Subcutaneous abdominal adipose tissue (tissue), 5 donors: ENCODE data around the gene SLC9A9.

Experiments used
- H3K27ac ChIP-seq: one replicate; pipeline ENCODE4 v1.7.0; 2013; ENCODE audit warnings: low read depth, mild to moderate bottlenecking, inconsistent platforms, low read length, moderate library complexity
- H3K27me3 ChIP-seq, 5 donors: one replicate each; pipeline ENCODE4 v1.7.0; 2013; ENCODE audit warnings: low read length in 5 of 5, inconsistent platforms in 1 of 5; ENCODE audit not compliant: control insufficient read depth in 5 of 5, insufficient read depth in 4 of 5
- H3K36me3 ChIP-seq, 5 donors: one replicate each; pipeline ENCODE4 v1.7.0; 2013; ENCODE audit warnings: low read length in 5 of 5; ENCODE audit not compliant: control insufficient read depth in 5 of 5, insufficient read depth in 5 of 5
- H3K4me1 ChIP-seq, 5 donors: one replicate each; pipeline ENCODE4 v1.7.0; 2013; ENCODE audit warnings: low read length in 5 of 5, mild to moderate bottlenecking in 3 of 5, moderate library complexity in 1 of 5; ENCODE audit not compliant: control insufficient read depth in 5 of 5, insufficient read depth in 5 of 5
- H3K4me3 ChIP-seq, 5 donors: one replicate each; pipeline ENCODE4 v1.7.0; 2013; ENCODE audit warnings: low read length in 5 of 5, low read depth in 1 of 5
- H3K9ac ChIP-seq, 5 donors: one replicate each; pipeline ENCODE4 v1.7.0; 2013; ENCODE audit warnings: low read length in 5 of 5, mild to moderate bottlenecking in 4 of 5, moderate library complexity in 3 of 5
- H3K9me3 ChIP-seq, 5 donors: one replicate each; pipeline ENCODE4 v1.7.0; 2013; ENCODE audit warnings: low read length in 5 of 5; ENCODE audit not compliant: control insufficient read depth in 5 of 5
- donor health status: healthy.
- donor health status: healthy.
- donor health status: healthy.
- donor health status: healthy.
- donor health status: healthy.

Gene SLC9A9

GRCh38 chr3:143430568-143430967 lies 417.7 kb downstream of the SLC9A9 start:
- H3K9ac ChIP-seq = no peak overlapping the region
- H3K36me3 ChIP-seq = no peaks in the 10 kb centered on the region
- H3K4me1 ChIP-seq = peaks cover 0 to 23% (median 9%) of the 10 kb centered on the region in 5 donors
- H3K4me3 ChIP-seq = no peak overlapping the region
- H3K27me3 ChIP-seq = no peaks in the 10 kb centered on the region
- H3K27ac ChIP-seq = no peak overlapping the region
- H3K9me3 ChIP-seq = no peaks in the 10 kb centered on the region

GRCh38 chr3:143429628-143430514 lies 418.4 kb downstream of the SLC9A9 start:
- no peak overlapping the region for H3K27ac ChIP-seq
- no peak overlapping the region for H3K9ac ChIP-seq
- H3K4me3 ChIP-seq = no peak overlapping the region
- no peaks in the 10 kb centered on the region for H3K36me3 ChIP-seq
- no peaks in the 10 kb centered on the region for H3K9me3 ChIP-seq
- peaks cover 0 to 23% (median 9%) of the 10 kb centered on the region in 5 donors for H3K4me1 ChIP-seq
- no peaks in the 10 kb centered on the region for H3K27me3 ChIP-seq

GRCh38 chr3:143428294-143428693 lies 420.0 kb downstream of the SLC9A9 start:
- H3K4me3 ChIP-seq = no peak overlapping the region
- no peaks in the 10 kb centered on the region for H3K27me3 ChIP-seq
- no peak overlapping the region for H3K9ac ChIP-seq
- no peak overlapping the region for H3K27ac ChIP-seq
- H3K9me3 ChIP-seq = no peaks in the 10 kb centered on the region
- no peaks in the 10 kb centered on the region for H3K36me3 ChIP-seq
- H3K4me1 ChIP-seq = peaks cover 0 to 20% (median 9%) of the 10 kb centered on the region in 5 donors

GRCh38 chr3:143427631-143428030 lies 420.6 kb downstream of the SLC9A9 start:
- no peak overlapping the region for H3K4me3 ChIP-seq
- no peaks in the 10 kb centered on the region for H3K9me3 ChIP-seq
- no peak overlapping the region for H3K27ac ChIP-seq
- H3K4me1 ChIP-seq = peaks cover 0 to 16% (median 9%) of the 10 kb centered on the region in 5 donors
- H3K9ac ChIP-seq = no peak overlapping the region
- H3K36me3 ChIP-seq = no peaks in the 10 kb centered on the region
- no peaks in the 10 kb centered on the region for H3K27me3 ChIP-seq

- no peaks in the 10 kb centered on the region for H3K9me3 ChIP-seq
- H3K4me1 ChIP-seq = peaks cover 0 to 5% (median 0%) of the 10 kb centered on the region in 5 donors
Measured at GRCh38 chr3:143424874-143425273, 423.4 kb downstream of the SLC9A9 start.

GRCh38 chr3:143421556-143421955 lies 426.7 kb downstream of the SLC9A9 start:
- H3K4me3 ChIP-seq = no peak overlapping the region
- no peaks in the 10 kb centered on the region for H3K36me3 ChIP-seq
- H3K27ac ChIP-seq = no peak overlapping the region
- H3K9ac ChIP-seq = no peak overlapping the region
- H3K9me3 ChIP-seq = no peaks in the 10 kb centered on the region
- no peaks in the 10 kb centered on the region for H3K4me1 ChIP-seq
- H3K27me3 ChIP-seq = no peaks in the 10 kb centered on the region

More at GRCh38 chr3:143424874-143425273, 423.4 kb downstream of the SLC9A9 start:
- Histone ChIP-seq H3K36me3 (no peaks in the 10 kb centered on the region), H3K27me3 (no peaks in the 10 kb centered on the region), H3K4me3 (no peak overlapping the region), H3K9ac (no peak overlapping the region), H3K27ac (no peak overlapping the region)

GRCh38 chr3:143419611-143420010 lies 428.7 kb downstream of the SLC9A9 start:
- Histone ChIP-seq H3K36me3 (no peaks in the 10 kb centered on the region), H3K27me3 (no peaks in the 10 kb centered on the region), H3K27ac (no peak overlapping the region), H3K4me1 (no peaks in the 10 kb centered on the region), H3K9me3 (no peaks in the 10 kb centered on the region), H3K4me3 (no peak overlapping the region), H3K9ac (no peak overlapping the region)

- Histone ChIP-seq H3K9me3 (no peaks in the 10 kb centered on the region), H3K4me3 (no peak overlapping the region), H3K9ac (no peak overlapping the region), H3K27me3 (no peaks in the 10 kb centered on the region), H3K36me3 (no peaks in the 10 kb centered on the region), H3K4me1 (no peaks in the 10 kb centered on the region), H3K27ac (no peak overlapping the region)
Measured at GRCh38 chr3:143418391-143418790, 429.9 kb downstream of the SLC9A9 start.

- no peaks in the 10 kb centered on the region for H3K4me1 ChIP-seq
Measured at GRCh38 chr3:143416229-143416628, 432.0 kb downstream of the SLC9A9 start.

GRCh38 chr3:143414571-143415253 lies 433.6 kb downstream of the SLC9A9 start:
- H3K27me3 ChIP-seq = no peaks in the 10 kb centered on the region
- no peak overlapping the region for H3K4me3 ChIP-seq
- no peak overlapping the region for H3K27ac ChIP-seq
- no peaks in the 10 kb centered on the region for H3K9me3 ChIP-seq
- no peaks in the 10 kb centered on the region for H3K36me3 ChIP-seq
- H3K9ac ChIP-seq = no peak overlapping the region
- H3K4me1 ChIP-seq = no peaks in the 10 kb centered on the region

More at GRCh38 chr3:143416229-143416628, 432.0 kb downstream of the SLC9A9 start:
- H3K4me3 ChIP-seq = no peak overlapping the region
- no peaks in the 10 kb centered on the region for H3K9me3 ChIP-seq
- no peaks in the 10 kb centered on the region for H3K36me3 ChIP-seq
- no peaks in the 10 kb centered on the region for H3K27me3 ChIP-seq
- H3K9ac ChIP-seq = no peak overlapping the region
- H3K27ac ChIP-seq = no peak overlapping the region
